ENCODE measurements around the gene MAP1LC3B2. TPM values are rescaled to one million over a fixed set of nuclear protein-coding genes. Genes with fewer than 3 reads are reported as not detected.

Gene MAP1LC3B2
- total RNA-seq, 1 experiment from 2014 or later: 2.2 TPM

DNA sequence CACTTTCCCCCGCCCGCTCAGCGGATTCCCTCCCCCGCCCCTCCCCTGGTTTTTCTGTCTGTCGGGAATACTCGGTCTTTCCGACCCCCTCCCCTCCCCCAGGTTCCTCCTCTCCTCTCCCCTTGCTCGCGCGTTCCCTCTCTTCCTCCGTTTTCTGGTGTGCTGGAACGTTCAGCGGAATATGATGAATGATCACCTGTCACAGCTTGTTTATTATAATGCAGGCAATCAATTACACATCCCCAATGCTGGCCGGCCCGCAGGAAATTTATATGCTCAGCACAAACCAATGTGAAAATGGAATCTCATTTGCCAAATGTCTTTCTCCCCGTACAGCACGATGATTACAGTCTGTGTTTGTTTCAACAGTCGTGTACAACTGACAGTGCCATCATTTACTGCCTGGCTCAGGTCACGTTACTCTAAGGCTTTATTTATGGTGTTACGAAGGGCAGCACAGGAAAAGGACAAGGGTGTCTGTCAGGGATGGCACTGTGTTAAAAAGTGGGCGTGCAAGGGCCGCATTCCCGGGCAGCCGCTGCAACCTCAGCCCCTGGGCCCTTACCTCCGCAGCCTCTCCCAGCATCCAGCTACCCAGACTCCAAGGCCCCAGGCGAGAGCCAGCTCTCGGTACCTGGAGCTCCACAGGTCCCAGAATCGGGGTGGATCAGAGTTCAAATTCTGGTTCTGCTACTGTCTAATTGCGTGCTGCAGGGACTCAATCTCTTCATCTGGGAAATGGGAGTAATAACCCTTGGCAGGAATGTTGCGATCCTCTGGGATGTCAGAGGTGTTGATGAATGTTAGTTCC lies 24.7 kb upstream of the MAP1LC3B2 start:
- H3K27me3 Mint-ChIP-seq (ENCODE audit: low read depth): 0 out of 2 replicates have a peak, but pooled peaks cover 3% of the 10 kb centered on the region
- peak overlapping the region; percentile 94 for H3K27ac Mint-ChIP-seq
- H3K36me3 Mint-ChIP-seq: no peaks in the 10 kb centered on the region
- ChIA-PET POLR2A (interaction anchor here (0.8 to 1.2 kb wide), 3 partner anchors 10 to 107 kb away, joined by 3 to 6 read pairs (median 3); no protein-coding TSS in a partner anchor), CTCF (interaction anchor here (1.4 to 1.5 kb wide), 2 partner anchors 153 to 154 kb away, joined by 3 to 5 read pairs; no protein-coding TSS in a partner anchor)
- H3K4me3 Mint-ChIP-seq: peak overlapping the region; percentile 88
- H3K4me1 Mint-ChIP-seq: peaks cover 50% of the 10 kb centered on the region
- no peaks in the 10 kb centered on the region for H3K9me3 Mint-ChIP-seq
- peak; percentile 8 for ATAC-seq
- TF ChIP-seq, protein P1, sequence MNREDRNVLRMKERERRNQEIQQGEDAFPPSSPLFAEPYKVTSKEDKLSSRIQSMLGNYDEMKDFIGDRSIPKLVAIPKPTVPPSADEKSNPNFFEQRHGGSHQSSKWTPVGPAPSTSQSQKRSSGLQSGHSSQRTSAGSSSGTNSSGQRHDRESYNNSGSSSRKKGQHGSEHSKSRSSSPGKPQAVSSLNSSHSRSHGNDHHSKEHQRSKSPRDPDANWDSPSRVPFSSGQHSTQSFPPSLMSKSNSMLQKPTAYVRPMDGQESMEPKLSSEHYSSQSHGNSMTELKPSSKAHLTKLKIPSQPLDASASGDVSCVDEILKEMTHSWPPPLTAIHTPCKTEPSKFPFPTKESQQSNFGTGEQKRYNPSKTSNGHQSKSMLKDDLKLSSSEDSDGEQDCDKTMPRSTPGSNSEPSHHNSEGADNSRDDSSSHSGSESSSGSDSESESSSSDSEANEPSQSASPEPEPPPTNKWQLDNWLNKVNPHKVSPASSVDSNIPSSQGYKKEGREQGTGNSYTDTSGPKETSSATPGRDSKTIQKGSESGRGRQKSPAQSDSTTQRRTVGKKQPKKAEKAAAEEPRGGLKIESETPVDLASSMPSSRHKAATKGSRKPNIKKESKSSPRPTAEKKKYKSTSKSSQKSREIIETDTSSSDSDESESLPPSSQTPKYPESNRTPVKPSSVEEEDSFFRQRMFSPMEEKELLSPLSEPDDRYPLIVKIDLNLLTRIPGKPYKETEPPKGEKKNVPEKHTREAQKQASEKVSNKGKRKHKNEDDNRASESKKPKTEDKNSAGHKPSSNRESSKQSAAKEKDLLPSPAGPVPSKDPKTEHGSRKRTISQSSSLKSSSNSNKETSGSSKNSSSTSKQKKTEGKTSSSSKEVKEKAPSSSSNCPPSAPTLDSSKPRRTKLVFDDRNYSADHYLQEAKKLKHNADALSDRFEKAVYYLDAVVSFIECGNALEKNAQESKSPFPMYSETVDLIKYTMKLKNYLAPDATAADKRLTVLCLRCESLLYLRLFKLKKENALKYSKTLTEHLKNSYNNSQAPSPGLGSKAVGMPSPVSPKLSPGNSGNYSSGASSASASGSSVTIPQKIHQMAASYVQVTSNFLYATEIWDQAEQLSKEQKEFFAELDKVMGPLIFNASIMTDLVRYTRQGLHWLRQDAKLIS (CRISPR knock-in tag; IDR thresholded peaks at IDR 0.05; ENCODE audit: borderline replicate concordance): no peak
- TF ChIP-seq ZNF121 (CRISPR knock-in tag; IDR thresholded peaks at IDR 0.05): no peak
- TF ChIP-seq TEAD1 (CRISPR knock-in tag; IDR thresholded peaks at IDR 0.05): no peak
- no peak for TF ChIP-seq ZNF138 (CRISPR knock-in tag; conservative IDR thresholded peaks at IDR 0.05)
- TF ChIP-seq SOX15 (CRISPR knock-in tag; IDR thresholded peaks at IDR 0.05): no peak
- TF ChIP-seq GTF2I (CRISPR knock-in tag; conservative IDR thresholded peaks at IDR 0.05): 0 out of 2 replicates have a peak, but pooled peaks have one; percentile 49
- no peak for TF ChIP-seq ETV6 (CRISPR knock-in tag; IDR thresholded peaks at IDR 0.05)
- TF ChIP-seq ZMAT4 (CRISPR knock-in tag; IDR thresholded peaks at IDR 0.05): no peak
- no peak for TF ChIP-seq ZNF671 (CRISPR knock-in tag; IDR thresholded peaks at IDR 0.05)
- TF ChIP-seq, protein P2, sequence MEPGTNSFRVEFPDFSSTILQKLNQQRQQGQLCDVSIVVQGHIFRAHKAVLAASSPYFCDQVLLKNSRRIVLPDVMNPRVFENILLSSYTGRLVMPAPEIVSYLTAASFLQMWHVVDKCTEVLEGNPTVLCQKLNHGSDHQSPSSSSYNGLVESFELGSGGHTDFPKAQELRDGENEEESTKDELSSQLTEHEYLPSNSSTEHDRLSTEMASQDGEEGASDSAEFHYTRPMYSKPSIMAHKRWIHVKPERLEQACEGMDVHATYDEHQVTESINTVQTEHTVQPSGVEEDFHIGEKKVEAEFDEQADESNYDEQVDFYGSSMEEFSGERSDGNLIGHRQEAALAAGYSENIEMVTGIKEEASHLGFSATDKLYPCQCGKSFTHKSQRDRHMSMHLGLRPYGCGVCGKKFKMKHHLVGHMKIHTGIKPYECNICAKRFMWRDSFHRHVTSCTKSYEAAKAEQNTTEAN (CRISPR knock-in tag; IDR thresholded peaks at IDR 0.05): peak; percentile 53; the same call in 1 of the 2 replicates
- DNase-seq (ENCODE audit: low spot score): peak; percentile 41

DNA sequence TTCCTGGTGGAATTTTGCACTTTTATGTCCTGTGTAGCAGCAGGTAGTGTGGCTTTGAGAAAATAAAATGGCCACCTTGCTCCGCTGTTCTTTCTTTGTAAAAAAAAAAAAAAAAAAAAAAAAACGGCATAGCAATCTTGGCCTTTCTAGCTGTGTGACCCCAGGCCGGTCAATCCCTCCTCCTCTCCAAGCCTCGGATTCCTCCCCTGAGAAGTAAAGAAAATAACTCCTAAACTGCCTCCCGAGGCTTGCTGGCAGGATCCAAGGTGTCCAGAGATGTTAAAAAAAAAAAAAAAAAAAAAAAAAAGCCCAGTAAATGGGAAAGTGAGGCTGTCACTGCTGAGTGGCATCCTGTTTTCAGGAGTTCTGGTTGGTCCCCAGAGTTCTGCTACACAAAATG lies 23.9 kb upstream of the MAP1LC3B2 start:
- CTCF ChIA-PET: interaction anchor here (0.6 to 1.5 kb wide), 5 partner anchors 44 to 730 kb away, joined by 3 to 5 read pairs (median 4); no protein-coding TSS in a partner anchor
- POLR2A ChIA-PET: interaction anchor here (0.6 to 0.8 kb wide), 2 partner anchors 108 to 154 kb away, joined by 3 to 6 read pairs; no protein-coding TSS in a partner anchor
- DNase-seq (ENCODE audit: low spot score) (no peak), ATAC-seq (no peak)
- H3K27me3 Mint-ChIP-seq (ENCODE audit: low read depth): 0 out of 2 replicates have a peak, but pooled peaks cover 3% of the 10 kb centered on the region
- peaks cover 57% of the 10 kb centered on the region for H3K4me1 Mint-ChIP-seq
- H3K36me3 Mint-ChIP-seq: no peaks in the 10 kb centered on the region
- peak overlapping the region; percentile 88 for H3K4me3 Mint-ChIP-seq
- H3K27ac Mint-ChIP-seq: no peak overlapping the region
- no peaks in the 10 kb centered on the region for H3K9me3 Mint-ChIP-seq
- TF ChIP-seq, protein P3, sequence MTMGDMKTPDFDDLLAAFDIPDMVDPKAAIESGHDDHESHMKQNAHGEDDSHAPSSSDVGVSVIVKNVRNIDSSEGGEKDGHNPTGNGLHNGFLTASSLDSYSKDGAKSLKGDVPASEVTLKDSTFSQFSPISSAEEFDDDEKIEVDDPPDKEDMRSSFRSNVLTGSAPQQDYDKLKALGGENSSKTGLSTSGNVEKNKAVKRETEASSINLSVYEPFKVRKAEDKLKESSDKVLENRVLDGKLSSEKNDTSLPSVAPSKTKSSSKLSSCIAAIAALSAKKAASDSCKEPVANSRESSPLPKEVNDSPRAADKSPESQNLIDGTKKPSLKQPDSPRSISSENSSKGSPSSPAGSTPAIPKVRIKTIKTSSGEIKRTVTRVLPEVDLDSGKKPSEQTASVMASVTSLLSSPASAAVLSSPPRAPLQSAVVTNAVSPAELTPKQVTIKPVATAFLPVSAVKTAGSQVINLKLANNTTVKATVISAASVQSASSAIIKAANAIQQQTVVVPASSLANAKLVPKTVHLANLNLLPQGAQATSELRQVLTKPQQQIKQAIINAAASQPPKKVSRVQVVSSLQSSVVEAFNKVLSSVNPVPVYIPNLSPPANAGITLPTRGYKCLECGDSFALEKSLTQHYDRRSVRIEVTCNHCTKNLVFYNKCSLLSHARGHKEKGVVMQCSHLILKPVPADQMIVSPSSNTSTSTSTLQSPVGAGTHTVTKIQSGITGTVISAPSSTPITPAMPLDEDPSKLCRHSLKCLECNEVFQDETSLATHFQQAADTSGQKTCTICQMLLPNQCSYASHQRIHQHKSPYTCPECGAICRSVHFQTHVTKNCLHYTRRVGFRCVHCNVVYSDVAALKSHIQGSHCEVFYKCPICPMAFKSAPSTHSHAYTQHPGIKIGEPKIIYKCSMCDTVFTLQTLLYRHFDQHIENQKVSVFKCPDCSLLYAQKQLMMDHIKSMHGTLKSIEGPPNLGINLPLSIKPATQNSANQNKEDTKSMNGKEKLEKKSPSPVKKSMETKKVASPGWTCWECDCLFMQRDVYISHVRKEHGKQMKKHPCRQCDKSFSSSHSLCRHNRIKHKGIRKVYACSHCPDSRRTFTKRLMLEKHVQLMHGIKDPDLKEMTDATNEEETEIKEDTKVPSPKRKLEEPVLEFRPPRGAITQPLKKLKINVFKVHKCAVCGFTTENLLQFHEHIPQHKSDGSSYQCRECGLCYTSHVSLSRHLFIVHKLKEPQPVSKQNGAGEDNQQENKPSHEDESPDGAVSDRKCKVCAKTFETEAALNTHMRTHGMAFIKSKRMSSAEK (CRISPR knock-in tag; IDR thresholded peaks at IDR 0.05; ENCODE audit: borderline replicate concordance): no peak
- TF ChIP-seq, protein P4, sequence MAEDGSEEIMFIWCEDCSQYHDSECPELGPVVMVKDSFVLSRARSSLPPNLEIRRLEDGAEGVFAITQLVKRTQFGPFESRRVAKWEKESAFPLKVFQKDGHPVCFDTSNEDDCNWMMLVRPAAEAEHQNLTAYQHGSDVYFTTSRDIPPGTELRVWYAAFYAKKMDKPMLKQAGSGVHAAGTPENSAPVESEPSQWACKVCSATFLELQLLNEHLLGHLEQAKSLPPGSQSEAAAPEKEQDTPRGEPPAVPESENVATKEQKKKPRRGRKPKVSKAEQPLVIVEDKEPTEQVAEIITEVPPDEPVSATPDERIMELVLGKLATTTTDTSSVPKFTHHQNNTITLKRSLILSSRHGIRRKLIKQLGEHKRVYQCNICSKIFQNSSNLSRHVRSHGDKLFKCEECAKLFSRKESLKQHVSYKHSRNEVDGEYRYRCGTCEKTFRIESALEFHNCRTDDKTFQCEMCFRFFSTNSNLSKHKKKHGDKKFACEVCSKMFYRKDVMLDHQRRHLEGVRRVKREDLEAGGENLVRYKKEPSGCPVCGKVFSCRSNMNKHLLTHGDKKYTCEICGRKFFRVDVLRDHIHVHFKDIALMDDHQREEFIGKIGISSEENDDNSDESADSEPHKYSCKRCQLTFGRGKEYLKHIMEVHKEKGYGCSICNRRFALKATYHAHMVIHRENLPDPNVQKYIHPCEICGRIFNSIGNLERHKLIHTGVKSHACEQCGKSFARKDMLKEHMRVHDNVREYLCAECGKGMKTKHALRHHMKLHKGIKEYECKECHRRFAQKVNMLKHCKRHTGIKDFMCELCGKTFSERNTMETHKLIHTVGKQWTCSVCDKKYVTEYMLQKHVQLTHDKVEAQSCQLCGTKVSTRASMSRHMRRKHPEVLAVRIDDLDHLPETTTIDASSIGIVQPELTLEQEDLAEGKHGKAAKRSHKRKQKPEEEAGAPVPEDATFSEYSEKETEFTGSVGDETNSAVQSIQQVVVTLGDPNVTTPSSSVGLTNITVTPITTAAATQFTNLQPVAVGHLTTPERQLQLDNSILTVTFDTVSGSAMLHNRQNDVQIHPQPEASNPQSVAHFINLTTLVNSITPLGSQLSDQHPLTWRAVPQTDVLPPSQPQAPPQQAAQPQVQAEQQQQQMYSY (CRISPR knock-in tag; IDR thresholded peaks at IDR 0.05): no peak
- TF ChIP-seq CREM (CRISPR knock-in tag; IDR thresholded peaks at IDR 0.05): no peak
- TF ChIP-seq, protein P1 (CRISPR knock-in tag; IDR thresholded peaks at IDR 0.05; ENCODE audit: borderline replicate concordance): no peak

All from WTC11 (cell line).